Endothelial cell of umbilical vein (primary cell): Measurements from ENCODE around the gene KIDINS220. TPM values are rescaled to one million over a fixed set of nuclear protein-coding genes. Genes with fewer than 3 reads are reported as not detected.

Experiments
- BruUV-seq: library from RNA; stranded (reverse); fragments of 400-500 nt; replicated peaks from 2 replicates; lab custom pipeline; 2021; lab: Mats Ljungman, UMichigan
- CTCF ChIA-PET: fragments of 300-600, 350-600 bp; sonication (Branson Sonifier 250); formaldehyde crosslinking; loops from one replicate; lab custom pipeline; 2021; ENCODE audit warnings: antibody characterized with exemption, inconsistent platforms; lab: Charles Lee
- POLR2A ChIA-PET: fragments of 300-600, 350-600 bp; sonication (Branson Sonifier 250); formaldehyde crosslinking; loops from one replicate; lab custom pipeline; 2021; ENCODE audit warnings: antibody characterized with exemption, inconsistent platforms; lab: Charles Lee
- DNase-seq: peaks from one replicate; pipeline ENCODE4 v3.0.0-alpha.2; 2011; ENCODE audit warnings: low read depth, low spot score
- FAIRE-seq: peaks from 2 replicates; lab custom pipeline; 2011; peaks lifted over from hg19 to GRCh38; lab: Jason Lieb, UNC
- H2AFZ ChIP-seq: 2 replicates; pipeline ENCODE4 v1.6.0; 2012; ENCODE audit warnings: low read depth, low read length, control low read depth, inconsistent platforms
- H3K27ac ChIP-seq: 2 replicates; pipeline ENCODE4 v1.5.1; 2011; ENCODE audit warnings: low read depth, mild to moderate bottlenecking, control low read depth, low read length, moderate library complexity; ENCODE audit not compliant: insufficient read depth
- H3K27me3 ChIP-seq, 2 experiments: 2 replicates each; pipeline versions ENCODE4 v1.6.0 to v1.6.1; 2011; ENCODE audit warnings: low read length in 2 of 2, mixed read lengths in 1 of 2; ENCODE audit not compliant: control insufficient read depth in 2 of 2, insufficient read depth in 2 of 2
- H3K36me3 ChIP-seq, 2 experiments: 2 replicates in 1 of 2; 3 replicates in 1 of 2; pipeline ENCODE4 v1.5.1; 2011; ENCODE audit warnings: low read length in 2 of 2, mild to moderate bottlenecking in 1 of 2, moderate library complexity in 1 of 2; ENCODE audit not compliant: control insufficient read depth in 2 of 2, insufficient read depth in 2 of 2; ENCODE audit errors: extremely low read depth in 1 of 2
- H3K4me1 ChIP-seq: 3 replicates; pipeline ENCODE4 v1.5.1; 2011; ENCODE audit warnings: mild to moderate bottlenecking, low read length; ENCODE audit not compliant: control insufficient read depth, insufficient read depth; ENCODE audit errors: extremely low read depth
- H3K4me2 ChIP-seq: 2 replicates; pipeline ENCODE4 v1.6.1; 2011; ENCODE audit warnings: low read length, control low read depth, mixed read lengths; ENCODE audit not compliant: insufficient read depth
- H3K4me3 ChIP-seq, 3 experiments: fragments of 200-600 bp in 1 of 3; sonication (generic), shearing (Covaris generic) in 1 of 3; replicated peaks in 1 of 3; 2 replicates each; pipeline ENCODE4 v1.5.1; 2011 to 2016; ENCODE audit warnings: control low read depth in 3 of 3, low read length in 3 of 3, mild to moderate bottlenecking in 2 of 3, inconsistent platforms in 1 of 3, low read depth in 1 of 3, moderate library complexity in 1 of 3; ENCODE audit not compliant: insufficient read depth in 1 of 3
- H3K79me2 ChIP-seq: 2 replicates; pipeline ENCODE4 v1.6.0; 2012; ENCODE audit warnings: low read length, inconsistent platforms; ENCODE audit not compliant: control insufficient read depth, insufficient read depth
- H3K9ac ChIP-seq: replicated peaks from 2 replicates; pipeline ENCODE3; 2011; ENCODE audit warnings: low read length, control low read depth; ENCODE audit not compliant: insufficient read depth; ENCODE audit errors: extremely low read depth
- H3K9me1 ChIP-seq: replicated peaks from 3 replicates; pipeline ENCODE4 v1.6.0; 2011; ENCODE audit warnings: mild to moderate bottlenecking, low read length; ENCODE audit not compliant: control insufficient read depth, insufficient read depth; ENCODE audit errors: extremely low read depth
- H3K9me3 ChIP-seq: replicated peaks from 2 replicates; pipeline ENCODE4 v1.5.1; 2012; ENCODE audit warnings: low read length, inconsistent platforms; ENCODE audit not compliant: control insufficient read depth, insufficient read depth
- H4K20me1 ChIP-seq: replicated peaks from 2 replicates; pipeline ENCODE3; 2011; ENCODE audit warnings: mild to moderate bottlenecking, low read length; ENCODE audit not compliant: control insufficient read depth, insufficient read depth; ENCODE audit errors: extremely low read depth
- EZH2 ChIP-seq: IDR thresholded peaks from 2 replicates; pipeline ENCODE4 v1.6.1; 2012; ENCODE audit warnings: borderline replicate concordance, low read depth, mild to moderate bottlenecking, moderate library complexity, low read length, inconsistent platforms; ENCODE audit not compliant: severe bottlenecking
- FOS ChIP-seq: IDR thresholded peaks from 2 replicates; pipeline ENCODE4 v1.6.1; 2011; ENCODE audit warnings: mild to moderate bottlenecking, low read length, moderate library complexity, borderline replicate concordance; ENCODE audit not compliant: insufficient read depth
- GATA2 ChIP-seq: IDR thresholded peaks from 2 replicates; pipeline ENCODE4 v1.7.0; 2011; ENCODE audit warnings: low read depth, mild to moderate bottlenecking, moderate library complexity, mixed read lengths, low read length; ENCODE audit not compliant: insufficient read length, insufficient read depth
- JUN ChIP-seq: IDR thresholded peaks from 2 replicates; pipeline ENCODE4 v1.6.1; 2011; ENCODE audit warnings: borderline replicate concordance, low read depth; ENCODE audit not compliant: insufficient read length, insufficient read depth
- MYC ChIP-seq: IDR thresholded peaks from one replicate; pipeline ENCODE4 v1.6.1; 2011; ENCODE audit warnings: mild to moderate bottlenecking, low read depth, low read length
- POLR2A ChIP-seq: IDR thresholded peaks from 2 replicates; pipeline ENCODE4 v1.6.1; 2012; ENCODE audit warnings: low read depth, mild to moderate bottlenecking, control low read depth, low read length
- POLR2AphosphoS5 ChIP-seq: IDR thresholded peaks from 2 replicates; pipeline ENCODE4 v1.6.1; 2012; ENCODE audit warnings: low read depth, mild to moderate bottlenecking, control low read depth, low read length, moderate library complexity; ENCODE audit not compliant: insufficient read depth
- dilution Hi-C: fragments of 300-500 bp; cut with MboI; formaldehyde crosslinking; loops from one replicate; pipeline ENCODE4 v1.15.0; 2019; ENCODE audit warnings: low sequenced_read_pairs; ENCODE audit not compliant: extremely low pct_ligation_motif_present
- intact Hi-C: fragments of 100-400 bp; cut with micrococcal nuclease; formaldehyde crosslinking; loops from one replicate; pipeline ENCODE4 v1.10.0; 2022
- polyA plus RNA-seq, 4 experiments: library from polyadenylated mRNA; depleted of rRNA in 3 of 4; stranded (reverse) in 3 of 4; unstranded in 1 of 4; fragments of >200 nt; gene quantifications; 2 replicates each; pipeline versions ENCODE4 v1.2.1 to v1.2.3, GENCODE V29; 2011 to 2012; ENCODE audit warnings: missing spikeins in 1 of 4
- total RNA-seq: library from RNA; stranded (reverse); gene quantifications from 2 replicates; pipeline ENCODE4 v1.2.3, GENCODE V29; 2021
- TF ChIP-seq, protein P1 (sequence below), 2 donors: IDR thresholded peaks; 1 replicate in 1 of 2; 2 replicates in 1 of 2; pipeline ENCODE4 v1.5.1; 2011; ENCODE audit warnings: low read length in 2 of 2, mild to moderate bottlenecking in 2 of 2, moderate library complexity in 2 of 2, control low read depth in 1 of 2, inconsistent platforms in 1 of 2, low read depth in 1 of 2; ENCODE audit not compliant: insufficient read depth in 1 of 2; ENCODE audit errors: extremely low read depth in 1 of 2
- TF ChIP-seq, protein P2 (sequence below): IDR thresholded peaks from 2 replicates; pipeline ENCODE4 v1.6.1; 2011; ENCODE audit not compliant: insufficient read depth, insufficient read length

The KIDINS220 gene
- total and polyA plus RNA-seq, 2 donors (not counting 3 experiments of a cell fraction or from before 2014, with no cell fraction given) = 33.9 to 41.3 TPM

GRCh38 chr2:8756230-8756629 lies 81.2 kb downstream of the KIDINS220 start:
- H3K79me2 ChIP-seq = no peaks in the 10 kb centered on the region
- TF ChIP-seq MYC (no peak), GATA2 (no peak), POLR2A (no peak), JUN (no peak), FOS (no peak), EZH2 (no peak), POLR2AphosphoS5 (no peak)
- TF ChIP-seq, protein P1, sequence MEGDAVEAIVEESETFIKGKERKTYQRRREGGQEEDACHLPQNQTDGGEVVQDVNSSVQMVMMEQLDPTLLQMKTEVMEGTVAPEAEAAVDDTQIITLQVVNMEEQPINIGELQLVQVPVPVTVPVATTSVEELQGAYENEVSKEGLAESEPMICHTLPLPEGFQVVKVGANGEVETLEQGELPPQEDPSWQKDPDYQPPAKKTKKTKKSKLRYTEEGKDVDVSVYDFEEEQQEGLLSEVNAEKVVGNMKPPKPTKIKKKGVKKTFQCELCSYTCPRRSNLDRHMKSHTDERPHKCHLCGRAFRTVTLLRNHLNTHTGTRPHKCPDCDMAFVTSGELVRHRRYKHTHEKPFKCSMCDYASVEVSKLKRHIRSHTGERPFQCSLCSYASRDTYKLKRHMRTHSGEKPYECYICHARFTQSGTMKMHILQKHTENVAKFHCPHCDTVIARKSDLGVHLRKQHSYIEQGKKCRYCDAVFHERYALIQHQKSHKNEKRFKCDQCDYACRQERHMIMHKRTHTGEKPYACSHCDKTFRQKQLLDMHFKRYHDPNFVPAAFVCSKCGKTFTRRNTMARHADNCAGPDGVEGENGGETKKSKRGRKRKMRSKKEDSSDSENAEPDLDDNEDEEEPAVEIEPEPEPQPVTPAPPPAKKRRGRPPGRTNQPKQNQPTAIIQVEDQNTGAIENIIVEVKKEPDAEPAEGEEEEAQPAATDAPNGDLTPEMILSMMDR (IDR thresholded peaks at IDR 0.05; ENCODE audit: extremely low read depth in 1 of 2, insufficient read depth in 1 of 2, low read depth in 1 of 2, low read length in 2 of 2) = no peak
- TF ChIP-seq, protein P2, sequence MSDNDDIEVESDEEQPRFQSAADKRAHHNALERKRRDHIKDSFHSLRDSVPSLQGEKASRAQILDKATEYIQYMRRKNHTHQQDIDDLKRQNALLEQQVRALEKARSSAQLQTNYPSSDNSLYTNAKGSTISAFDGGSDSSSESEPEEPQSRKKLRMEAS = no peak
- H3K9ac ChIP-seq = no peak overlapping the region
- FAIRE-seq (no peak), DNase-seq (no peak)
- H3K9me1 ChIP-seq = no peaks in the 10 kb centered on the region
- no peak overlapping the region for H3K4me3 ChIP-seq
- no peak overlapping the region for H2AFZ ChIP-seq
- BruUV-seq = no TSS peak
- H4K20me1 ChIP-seq = no peaks in the 10 kb centered on the region
- CTCF ChIA-PET = no interaction called here
- intact Hi-C loops = no loop called here
- H3K27ac ChIP-seq = no peak overlapping the region
- no peaks in the 10 kb centered on the region for H3K27me3 ChIP-seq
- dilution Hi-C loops = no loop called here
- POLR2A ChIA-PET = no interaction called here
- peaks cover 2 to 4% of the 10 kb centered on the region in 2 experiments for H3K36me3 ChIP-seq
- H3K4me2 ChIP-seq = no peak overlapping the region
- H3K9me3 ChIP-seq = no peaks in the 10 kb centered on the region
- H3K4me1 ChIP-seq = no peaks in the 10 kb centered on the region
